Testis (tissue), 2 donors: ENCODE results near the gene TMC1.

Source experiments
- CTCF ChIP-seq, 3 experiments: fragments of 450-650 bp in 2 of 3; fragments of 200-600 bp in 1 of 3; sonication (generic) in 1 of 3; IDR thresholded peaks; one replicate each; pipeline ENCODE4 v1.5.1; 2016 to 2019; ENCODE audit warnings: antibody characterized with exemption in 3 of 3, mild to moderate bottlenecking in 2 of 3, moderate library complexity in 1 of 3
- POLR2A ChIP-seq: fragments of 450-650 bp; IDR thresholded peaks from one replicate; pipeline ENCODE4 v1.6.1; 2017; ENCODE audit warnings: antibody characterized with exemption, mild to moderate bottlenecking, moderate library complexity

GRCh38 chr9:72627147-72627546 lies 105.7 kb downstream of the TMC1 start:
- TF ChIP-seq CTCF (IDR thresholded peaks at IDR 0.05) (no peak), POLR2A (no peak)
